GM21447 (cell line): ENCODE data around the gene LIMA1.
"Not testable (repeated sequence)": the region's sequence is repeated elsewhere in the genome, so short reads cannot be mapped to it uniquely, and the experiment has no call there.

Experiments
- ATAC-seq: cut with Tn5 transposase; IDR thresholded peaks from one replicate; pipeline ENCODE4 v1.9.1; 2021; ENCODE audit not compliant: unreplicated experiment

Gene LIMA1

DNA sequence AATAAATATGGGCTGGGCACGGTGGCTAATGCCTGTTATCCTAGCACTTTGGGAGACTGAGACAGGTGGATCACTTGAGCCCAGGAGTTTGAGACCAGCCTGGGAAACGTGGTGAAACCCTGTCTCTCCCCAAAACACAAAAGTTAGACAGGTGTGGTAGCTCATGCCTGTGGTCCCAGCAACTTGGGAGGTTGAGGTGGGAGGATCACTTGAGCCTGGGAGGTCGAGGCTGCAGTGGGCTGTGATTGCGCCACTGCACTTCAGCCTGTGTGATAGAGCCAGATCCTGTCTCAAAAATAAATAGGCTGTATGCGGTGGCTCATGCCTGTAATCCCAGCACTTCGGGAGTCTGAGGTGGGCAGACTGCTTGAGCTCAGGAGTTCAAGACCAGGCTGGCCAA, 135.3 kb downstream of the LIMA1 start:
- ATAC-seq, result not testable (repeated sequence)

DNA sequence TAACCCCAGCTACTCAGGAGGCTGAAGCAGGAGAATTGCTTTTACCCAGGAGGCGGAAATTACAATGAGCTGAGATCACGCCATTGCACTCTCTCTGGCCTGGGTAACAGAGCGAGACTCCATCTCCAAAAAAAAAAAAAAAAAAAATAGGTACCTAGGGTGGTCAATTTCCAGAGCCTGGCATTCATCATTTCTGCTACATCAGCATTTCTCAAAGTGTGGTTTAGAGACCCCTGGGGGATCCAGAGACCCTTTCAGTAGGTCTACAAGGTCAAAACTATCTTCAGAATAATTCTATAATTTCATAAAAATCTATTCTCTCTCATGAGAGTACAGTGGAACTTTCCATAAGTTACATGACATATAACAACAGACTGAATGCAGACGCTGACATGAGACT, 136.0 kb downstream of the LIMA1 start:
- ATAC-seq, result no peak

DNA sequence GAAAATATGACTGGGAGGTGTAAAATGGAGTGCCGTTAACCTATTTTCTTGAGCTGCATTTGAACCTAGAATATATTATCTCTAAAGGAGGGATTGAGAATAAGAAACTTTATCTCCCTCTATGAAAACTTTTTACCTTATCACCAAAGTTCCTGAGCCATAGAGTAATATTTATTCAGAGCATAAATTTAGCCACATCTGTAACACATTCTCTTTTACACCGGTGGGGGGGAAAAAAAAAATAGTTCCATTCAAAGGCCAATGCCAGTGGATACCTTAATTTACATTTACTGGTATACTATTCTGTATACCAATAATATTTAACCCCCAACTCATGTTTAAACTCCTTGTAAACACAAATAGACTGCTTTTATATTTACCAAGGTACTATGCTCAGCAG, 137.9 kb downstream of the LIMA1 start:
- ATAC-seq, result no peak

DNA sequence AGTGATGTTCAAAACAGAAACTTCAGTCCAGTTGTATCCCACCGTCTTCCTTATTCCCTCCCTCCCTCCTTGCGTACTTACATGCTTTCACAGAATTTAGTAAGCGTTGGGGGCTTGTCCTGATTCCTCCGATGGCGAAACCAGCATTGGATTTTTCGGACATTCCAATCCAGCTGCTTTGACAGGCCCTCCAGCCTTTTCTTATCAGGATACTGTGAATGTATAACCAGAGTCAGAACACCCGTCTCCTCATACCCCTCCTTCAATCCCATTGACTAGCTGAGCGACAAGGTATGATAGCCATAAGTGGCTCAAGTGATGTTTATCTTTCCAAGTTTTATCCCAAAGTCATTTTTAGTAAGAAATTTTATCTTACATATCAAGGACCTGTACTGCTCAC, 140.3 kb downstream of the LIMA1 start:
- ATAC-seq, result no peak

DNA sequence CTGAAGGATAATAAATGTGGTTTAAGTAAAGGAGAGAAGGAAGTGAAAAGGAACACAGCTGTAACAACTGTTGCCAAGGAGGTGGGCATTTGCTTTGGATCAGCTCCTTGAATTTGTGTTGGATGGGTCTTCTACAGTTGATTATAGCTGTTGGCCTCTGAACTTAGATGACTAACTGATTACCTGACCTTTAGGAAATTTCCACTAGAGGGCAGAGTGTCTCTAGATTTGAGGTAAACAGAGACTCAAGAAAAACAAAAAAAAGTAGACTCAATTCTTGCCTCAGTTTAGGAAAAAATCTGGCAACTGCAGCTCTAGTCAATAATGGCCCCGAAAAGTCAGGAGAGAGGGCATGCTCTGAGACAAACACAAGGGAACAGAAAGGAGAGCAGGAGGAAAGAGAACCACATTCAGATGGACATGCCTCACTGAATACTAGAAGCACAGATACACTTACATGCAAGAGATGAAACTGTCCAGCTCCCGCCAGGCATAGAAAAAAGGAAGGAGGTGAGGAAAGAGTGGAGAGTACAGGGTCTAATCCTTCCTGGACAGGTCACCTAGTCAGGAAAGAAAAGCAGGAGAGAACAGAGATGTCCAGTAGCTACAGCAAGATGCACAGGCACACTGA, 150.7 kb downstream of the LIMA1 start:
- ATAC-seq, result no peak

DNA sequence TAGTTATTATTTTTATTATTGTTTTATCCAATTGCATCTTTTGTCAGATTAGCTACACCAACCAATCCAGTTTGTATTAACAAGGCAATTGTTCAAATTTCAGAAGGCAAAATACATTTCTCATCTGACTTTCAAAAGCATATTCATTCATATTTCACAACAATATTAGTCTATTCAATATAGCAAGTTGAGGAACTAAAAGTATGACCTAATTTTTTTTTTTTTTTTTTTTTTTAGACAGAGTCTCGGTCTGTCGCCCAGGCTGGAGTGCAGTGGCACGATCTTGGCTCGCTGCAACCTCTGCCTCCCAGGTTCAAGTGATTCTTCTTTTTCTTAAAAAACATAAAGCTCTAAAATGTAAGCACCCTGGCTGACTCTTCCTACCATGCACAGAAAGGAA, 154.0 kb downstream of the LIMA1 start:
- ATAC-seq, result no peak

DNA sequence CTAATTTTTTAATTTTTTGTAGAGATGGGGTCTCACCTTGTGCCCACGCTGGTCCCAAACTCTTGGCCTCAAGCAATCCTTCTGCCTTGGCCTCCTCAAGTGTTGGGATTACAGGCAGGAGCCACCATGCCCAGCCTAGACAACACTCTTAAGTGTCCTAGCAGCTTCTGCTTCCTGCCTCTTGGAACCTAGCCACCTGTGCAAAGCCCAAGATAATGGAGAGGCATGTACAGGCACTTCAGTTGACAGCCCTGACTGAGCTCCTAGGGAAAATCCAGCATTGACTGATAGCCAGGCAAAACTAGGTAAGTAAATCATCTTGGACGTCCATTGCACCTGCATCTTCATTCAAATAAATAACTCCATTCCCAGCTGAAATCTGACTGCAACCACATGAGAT, 155.8 kb downstream of the LIMA1 start:
- no peak for ATAC-seq
